A673 (cell line): ENCODE results near the gene PMEL.

Experiments
- EZH2 ChIP-seq: fragments of 200-600 bp; sonication (generic); IDR thresholded peaks from 2 replicates; pipeline ENCODE4 v1.6.1; 2017; ENCODE audit warnings: borderline replicate concordance, low read depth, mild to moderate bottlenecking, mixed read lengths, antibody characterized with exemption, low read length; ENCODE audit not compliant: poor library complexity, severe bottlenecking
- TF ChIP-seq, protein P1 (sequence below): fragments of 300-800, 200-600 bp; sonication (generic); conservative IDR thresholded peaks from 2 replicates; pipeline ENCODE4 v1.5.1; 2017; ENCODE audit warnings: low read depth, mild to moderate bottlenecking, antibody characterized with exemption, low read length, moderate library complexity, mixed read lengths

DNA sequence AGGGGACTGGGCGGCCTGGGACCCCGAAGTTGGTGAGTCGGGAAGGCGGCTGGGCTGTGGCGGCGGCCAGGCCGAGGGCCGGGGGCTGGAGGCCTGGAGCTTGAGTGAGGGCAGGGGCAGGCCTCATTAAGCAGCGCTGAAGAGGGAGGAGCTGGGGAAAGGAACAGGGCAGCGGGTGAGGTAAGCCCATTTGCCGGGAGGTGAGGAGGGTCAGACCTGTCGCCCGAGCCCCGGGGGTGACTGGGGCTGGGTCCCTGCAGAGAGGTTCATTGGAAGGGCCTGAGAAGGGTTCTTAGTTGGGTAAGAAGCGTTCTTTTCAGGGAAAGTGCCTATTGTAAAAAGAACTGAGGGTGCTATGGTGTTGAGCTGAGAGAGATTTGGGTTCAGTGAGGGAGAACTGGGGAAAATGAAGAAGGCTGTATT lies 8.5 kb upstream of the PMEL start:
- no peak for TF ChIP-seq EZH2
- TF ChIP-seq, protein P1, sequence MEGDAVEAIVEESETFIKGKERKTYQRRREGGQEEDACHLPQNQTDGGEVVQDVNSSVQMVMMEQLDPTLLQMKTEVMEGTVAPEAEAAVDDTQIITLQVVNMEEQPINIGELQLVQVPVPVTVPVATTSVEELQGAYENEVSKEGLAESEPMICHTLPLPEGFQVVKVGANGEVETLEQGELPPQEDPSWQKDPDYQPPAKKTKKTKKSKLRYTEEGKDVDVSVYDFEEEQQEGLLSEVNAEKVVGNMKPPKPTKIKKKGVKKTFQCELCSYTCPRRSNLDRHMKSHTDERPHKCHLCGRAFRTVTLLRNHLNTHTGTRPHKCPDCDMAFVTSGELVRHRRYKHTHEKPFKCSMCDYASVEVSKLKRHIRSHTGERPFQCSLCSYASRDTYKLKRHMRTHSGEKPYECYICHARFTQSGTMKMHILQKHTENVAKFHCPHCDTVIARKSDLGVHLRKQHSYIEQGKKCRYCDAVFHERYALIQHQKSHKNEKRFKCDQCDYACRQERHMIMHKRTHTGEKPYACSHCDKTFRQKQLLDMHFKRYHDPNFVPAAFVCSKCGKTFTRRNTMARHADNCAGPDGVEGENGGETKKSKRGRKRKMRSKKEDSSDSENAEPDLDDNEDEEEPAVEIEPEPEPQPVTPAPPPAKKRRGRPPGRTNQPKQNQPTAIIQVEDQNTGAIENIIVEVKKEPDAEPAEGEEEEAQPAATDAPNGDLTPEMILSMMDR = no peak
